Activated CD8-positive, alpha-beta memory T cell treated with anti-CD3 and anti-CD28 coated beads, Interleukin-2, amount 10 ng/mL, durations not matched to agents 7 days and 5 days (primary cell): ENCODE data around the gene AFAP1L2. TPM values are rescaled to one million over a fixed set of nuclear protein-coding genes. Genes with fewer than 3 reads are reported as not detected.

Source experiments
- ATAC-seq: fragments of 150-1000 bp; cut with Tn5 transposase; one replicate; pipeline ENCODE4 v1.10.0; 2021; ENCODE audit warnings: moderate library complexity
- CTCF ChIA-PET: fragments of 350-600 bp; sonication (Branson Sonifier 250); formaldehyde crosslinking; loops from one replicate; lab custom pipeline; 2021; ENCODE audit warnings: antibody characterized with exemption; lab: Charles Lee
- DNase-seq: peaks from one replicate; pipeline ENCODE4 v3.0.0-alpha.2; 2020
- H3K27ac Mint-ChIP-seq: one replicate; pipeline ENCODE4 v1.8.0; 2021; ENCODE audit warnings: mild to moderate bottlenecking, mixed read lengths
- H3K27me3 Mint-ChIP-seq: one replicate; pipeline ENCODE4 v1.8.0; 2021; ENCODE audit warnings: mixed read lengths
- H3K36me3 Mint-ChIP-seq: one replicate; pipeline ENCODE4 v1.8.0; 2021; ENCODE audit warnings: mild to moderate bottlenecking, mixed read lengths
- H3K4me1 Mint-ChIP-seq: one replicate; pipeline ENCODE4 v1.8.0; 2021; ENCODE audit warnings: mixed read lengths
- H3K4me3 Mint-ChIP-seq: one replicate; pipeline ENCODE4 v1.8.0; 2021; ENCODE audit warnings: mild to moderate bottlenecking, moderate library complexity, mixed read lengths
- H3K9me3 Mint-ChIP-seq: one replicate; pipeline ENCODE4 v1.8.0; 2022; ENCODE audit warnings: low read depth, mixed read lengths
- total RNA-seq, 2 experiments: library from RNA; stranded (reverse); gene quantifications; one replicate each; pipeline ENCODE4 v1.2.3, GENCODE V29; 2021

Gene AFAP1L2
- total RNA-seq, 2 experiments from 2014 or later = 4.0 to 67.4 TPM

DNA sequence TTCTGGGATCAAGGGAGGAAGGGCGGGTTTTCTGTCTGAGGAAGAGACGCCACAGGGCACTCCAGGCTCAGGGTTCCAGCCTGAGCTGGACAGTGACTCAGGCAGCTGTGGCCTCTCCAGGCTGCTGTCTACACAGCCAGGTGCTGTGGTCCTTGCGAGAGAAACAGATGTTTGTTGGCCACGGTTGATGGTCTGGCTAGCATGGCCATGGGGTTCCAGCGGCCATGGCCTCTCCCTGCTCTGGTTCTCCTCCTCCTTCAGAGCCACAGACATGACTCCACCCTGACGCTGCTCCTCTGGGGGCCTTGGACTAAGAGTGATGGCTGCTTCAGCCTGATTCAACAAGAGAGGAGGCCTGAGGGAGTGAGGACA lies 75.9 kb downstream of the AFAP1L2 start:
- H3K9me3 Mint-ChIP-seq = no peaks in the 10 kb centered on the region
- H3K27ac Mint-ChIP-seq = no peak overlapping the region
- peaks cover 3% of the 10 kb centered on the region for H3K4me1 Mint-ChIP-seq
- no peaks in the 10 kb centered on the region for H3K36me3 Mint-ChIP-seq
- no peak for DNase-seq
- no peak overlapping the region for H3K4me3 Mint-ChIP-seq
- no peaks in the 10 kb centered on the region for H3K27me3 Mint-ChIP-seq
- ATAC-seq = no peak
- CTCF ChIA-PET = interaction anchor here (1.3 kb wide), 1 partner anchor 25 kb away, joined by 3 read pairs; no protein-coding TSS in a partner anchor

DNA sequence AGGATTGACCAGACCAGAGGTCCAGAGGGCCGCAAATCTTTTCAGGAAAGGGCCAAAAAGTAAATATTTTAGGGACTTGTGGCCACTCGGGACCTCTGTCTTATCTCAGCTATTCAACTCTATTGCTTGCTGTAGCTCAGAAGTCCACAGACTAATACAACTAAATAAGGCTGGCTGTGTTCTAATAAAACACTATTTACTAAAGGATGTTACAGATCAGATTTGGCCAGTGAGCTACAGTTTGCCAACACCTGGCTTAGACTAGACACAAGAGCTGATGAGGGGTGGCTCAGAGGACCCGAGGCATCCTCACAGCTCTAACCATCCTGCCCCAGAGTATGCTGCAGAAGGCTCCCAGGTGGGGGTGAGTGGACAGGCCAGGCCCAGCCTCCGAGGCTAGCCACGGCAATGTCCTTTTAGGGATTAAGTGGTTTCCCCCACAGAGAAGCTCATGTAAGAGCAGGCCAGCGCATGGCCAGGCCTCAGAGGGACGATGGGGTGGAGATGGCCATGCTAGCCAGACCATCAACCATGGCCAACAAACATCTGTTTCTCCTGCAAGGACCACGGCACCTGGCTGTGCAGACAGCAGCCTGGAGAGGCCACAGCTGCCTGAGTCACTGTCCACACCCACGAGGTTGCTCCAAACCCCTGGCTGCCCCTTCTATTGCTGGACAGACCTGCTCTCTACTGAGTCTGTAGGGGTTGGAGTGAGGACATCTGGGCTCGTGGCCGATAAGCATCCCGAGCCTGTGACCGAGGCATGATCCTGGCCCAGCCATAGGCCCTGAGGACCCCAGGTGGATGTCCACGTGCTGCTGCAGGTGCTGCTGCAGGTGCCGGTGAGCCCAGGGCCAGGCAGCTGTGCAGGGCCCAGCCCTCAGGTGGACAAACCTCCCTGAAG lies 76.5 kb downstream of the AFAP1L2 start:
- DNase-seq = no peak
- H3K27me3 Mint-ChIP-seq = no peaks in the 10 kb centered on the region

DNA sequence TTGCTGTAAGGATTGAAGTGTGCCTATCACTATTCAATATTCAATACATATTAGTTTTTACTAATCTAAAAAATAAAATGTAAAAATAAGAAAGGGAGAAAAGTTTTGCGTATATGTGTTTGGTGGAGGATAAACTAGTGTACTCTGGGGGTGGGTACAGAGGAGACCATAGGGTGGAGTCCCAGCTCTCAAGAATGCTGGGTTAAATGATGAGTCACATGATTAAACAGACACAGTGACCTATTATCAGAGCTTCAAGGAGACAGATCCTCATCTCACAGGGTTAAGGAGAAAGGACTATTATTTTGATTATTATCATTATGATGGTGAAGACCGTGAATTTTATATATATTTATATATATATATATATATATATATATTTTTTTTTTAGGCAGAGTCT lies 77.5 kb downstream of the AFAP1L2 start:
- no peaks in the 10 kb centered on the region for H3K36me3 Mint-ChIP-seq
- peaks cover 3% of the 10 kb centered on the region for H3K4me1 Mint-ChIP-seq
- DNase-seq (no peak), ATAC-seq (no peak)
- CTCF ChIA-PET = no interaction called here
- H3K9me3 Mint-ChIP-seq = no peaks in the 10 kb centered on the region
- H3K27ac Mint-ChIP-seq = no peak overlapping the region
- H3K27me3 Mint-ChIP-seq = no peaks in the 10 kb centered on the region
- H3K4me3 Mint-ChIP-seq = no peak overlapping the region

More for the DNA sequence above, 76.5 kb downstream of the AFAP1L2 start:
- Mint-ChIP-seq H3K36me3 (no peaks in the 10 kb centered on the region), H3K4me1 (peaks cover 3% of the 10 kb centered on the region), H3K4me3 (no peak overlapping the region), H3K9me3 (no peaks in the 10 kb centered on the region), H3K27ac (no peak overlapping the region)
- CTCF ChIA-PET = interaction anchor here (1.3 kb wide), 1 partner anchor 24 kb away, joined by 3 read pairs; no protein-coding TSS in a partner anchor
- ATAC-seq = no peak

DNA sequence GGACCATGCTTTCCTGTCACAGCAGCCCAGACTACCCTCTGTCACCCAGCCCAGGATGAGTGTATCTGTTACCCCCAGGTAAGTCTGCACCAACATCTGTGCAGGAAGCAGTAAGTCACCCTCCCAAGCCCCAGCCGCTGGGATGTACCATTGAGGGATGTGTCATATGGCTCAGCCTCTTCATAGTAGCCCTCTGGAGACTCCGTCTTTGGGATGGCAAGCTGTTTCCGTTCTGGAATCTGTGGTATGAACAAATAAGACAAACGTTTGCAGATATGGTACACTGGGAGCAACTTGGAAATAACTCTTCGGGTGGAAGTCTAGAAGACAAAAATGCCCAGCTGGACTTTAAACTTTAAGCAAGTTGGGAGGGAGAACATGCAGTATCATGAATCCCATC lies 81.3 kb downstream of the AFAP1L2 start:
- CTCF ChIA-PET = interaction anchor here (1.9 kb wide), 1 partner anchor 19 kb away, joined by 8 read pairs; no protein-coding TSS in a partner anchor

DNA sequence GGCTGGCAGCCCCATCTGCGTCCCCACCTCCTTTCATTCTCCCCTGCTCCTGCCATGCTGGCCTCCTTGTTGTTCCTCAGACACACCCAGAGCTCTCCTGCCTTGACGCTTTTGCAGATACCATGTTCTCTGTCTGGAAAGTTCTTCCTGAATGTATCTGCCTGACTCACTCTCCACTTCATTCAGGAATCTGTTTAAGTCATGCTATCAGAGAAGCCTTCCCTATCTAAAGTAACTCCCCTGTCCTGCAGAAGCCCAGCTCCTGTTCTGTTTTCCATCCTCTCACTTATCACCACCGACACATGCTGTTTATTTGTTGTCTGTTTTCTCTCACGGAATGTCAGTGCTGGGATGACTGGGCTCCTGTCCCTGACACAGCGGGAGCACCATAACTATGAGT lies 82.0 kb downstream of the AFAP1L2 start:
- H3K36me3 Mint-ChIP-seq = no peaks in the 10 kb centered on the region
- H3K27me3 Mint-ChIP-seq = peaks cover 4% of the 10 kb centered on the region
- H3K4me3 Mint-ChIP-seq = no peak overlapping the region
- no peaks in the 10 kb centered on the region for H3K9me3 Mint-ChIP-seq
- ATAC-seq (no peak), DNase-seq (no peak)
- CTCF ChIA-PET = interaction anchor here (1.9 kb wide), 1 partner anchor 18 kb away, joined by 8 read pairs; no protein-coding TSS in a partner anchor
- H3K27ac Mint-ChIP-seq = no peak overlapping the region
- no peaks in the 10 kb centered on the region for H3K4me1 Mint-ChIP-seq

More for the DNA sequence above, 81.3 kb downstream of the AFAP1L2 start:
- Mint-ChIP-seq H3K4me1 (no peaks in the 10 kb centered on the region), H3K27me3 (peaks cover 2% of the 10 kb centered on the region), H3K9me3 (no peaks in the 10 kb centered on the region), H3K27ac (no peak overlapping the region), H3K4me3 (no peak overlapping the region), H3K36me3 (no peaks in the 10 kb centered on the region)
- ATAC-seq (no peak), DNase-seq (no peak)

DNA sequence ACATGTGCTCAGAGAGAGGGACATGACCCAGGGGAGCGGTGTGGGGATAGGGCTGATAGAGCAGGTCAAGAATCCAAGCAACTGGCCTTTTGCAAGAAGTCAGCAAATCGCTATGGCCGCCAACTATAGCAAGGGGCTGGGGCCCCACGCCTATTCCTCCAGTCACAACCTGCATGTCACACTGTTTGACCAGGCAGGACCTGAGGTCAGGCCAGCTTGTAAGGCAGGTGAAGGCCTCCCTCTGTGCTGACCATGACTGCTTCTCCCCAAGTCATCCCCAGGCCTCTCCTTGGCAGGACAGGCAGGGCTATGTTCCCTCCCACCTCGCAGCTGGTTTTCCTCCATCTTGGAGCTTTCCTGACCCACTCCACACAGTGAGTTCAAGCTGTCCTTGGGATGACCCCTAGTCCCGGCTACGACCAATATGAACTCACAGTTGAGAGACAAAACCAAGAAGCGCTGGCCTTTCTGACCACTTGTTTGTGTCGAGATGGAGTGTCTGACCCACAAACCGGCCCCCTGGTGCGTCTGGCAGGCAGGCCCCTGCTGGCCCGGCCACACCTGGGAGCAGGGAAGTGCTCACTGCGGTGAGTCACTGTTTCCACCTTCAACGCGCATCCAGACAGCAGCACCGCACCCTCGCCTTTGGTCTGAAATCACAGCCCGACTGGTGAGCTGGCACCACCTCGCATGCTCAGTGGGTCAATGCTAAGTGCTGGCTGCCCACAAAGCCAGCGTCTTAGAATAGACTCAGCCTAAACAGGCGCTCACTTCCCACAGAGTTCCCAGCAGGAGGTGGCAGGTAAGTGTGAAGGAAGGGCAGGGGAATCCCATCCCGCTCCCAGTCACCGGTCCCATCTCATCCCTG lies 83.8 kb downstream of the AFAP1L2 start:
- CTCF ChIA-PET = no interaction called here
- H3K9me3 Mint-ChIP-seq = no peaks in the 10 kb centered on the region
- no peak for DNase-seq
- no peaks in the 10 kb centered on the region for H3K4me1 Mint-ChIP-seq
- no peaks in the 10 kb centered on the region for H3K36me3 Mint-ChIP-seq
- no peak overlapping the region for H3K4me3 Mint-ChIP-seq
- no peak overlapping the region for H3K27ac Mint-ChIP-seq
- peaks cover 8% of the 10 kb centered on the region for H3K27me3 Mint-ChIP-seq
- ATAC-seq = no peak

DNA sequence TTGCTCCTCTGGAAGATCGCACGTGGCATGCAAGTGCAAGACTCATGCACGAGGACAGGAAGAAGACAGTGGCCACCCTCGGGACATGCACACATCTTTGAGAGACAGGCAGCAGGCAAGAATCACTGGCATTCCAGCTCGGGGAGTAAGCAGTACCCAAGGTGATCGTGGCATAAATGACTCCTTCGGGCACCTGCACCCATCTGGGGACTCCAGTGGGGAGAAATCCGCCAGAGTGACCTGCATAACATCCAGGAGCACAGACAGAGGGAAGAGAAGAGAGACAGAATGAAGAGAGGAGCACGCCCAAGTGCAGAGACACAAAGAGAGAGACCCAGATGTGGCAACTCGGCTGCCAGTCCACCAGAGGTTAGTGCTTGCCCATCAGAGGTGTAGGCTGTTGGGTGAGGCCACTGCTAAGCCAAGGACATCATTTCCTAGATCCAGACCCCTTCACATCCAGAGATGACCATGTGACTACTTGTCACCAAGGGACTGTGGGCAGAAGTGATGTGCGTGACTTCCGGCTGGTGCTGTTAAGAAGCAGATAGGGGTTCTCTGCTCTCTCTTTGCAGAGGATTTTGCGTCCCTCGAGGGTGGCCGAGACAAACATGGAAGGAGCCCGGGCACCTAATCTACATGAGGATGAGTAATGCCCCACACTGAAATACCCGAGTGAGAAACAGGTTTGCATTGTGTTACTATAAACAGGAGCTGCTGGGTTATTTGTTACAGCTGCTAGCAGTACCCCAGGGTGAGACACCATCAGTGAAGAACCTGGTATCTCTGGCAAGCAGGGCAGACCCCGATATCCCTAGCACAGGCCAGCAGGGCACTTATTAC lies 84.7 kb downstream of the AFAP1L2 start:
- Mint-ChIP-seq H3K9me3 (no peaks in the 10 kb centered on the region), H3K4me1 (no peaks in the 10 kb centered on the region), H3K4me3 (no peak overlapping the region), H3K36me3 (no peaks in the 10 kb centered on the region), H3K27me3 (peaks cover 8% of the 10 kb centered on the region), H3K27ac (no peak overlapping the region)
- DNase-seq = no peak
- ATAC-seq = no peak
- CTCF ChIA-PET = no interaction called here

DNA sequence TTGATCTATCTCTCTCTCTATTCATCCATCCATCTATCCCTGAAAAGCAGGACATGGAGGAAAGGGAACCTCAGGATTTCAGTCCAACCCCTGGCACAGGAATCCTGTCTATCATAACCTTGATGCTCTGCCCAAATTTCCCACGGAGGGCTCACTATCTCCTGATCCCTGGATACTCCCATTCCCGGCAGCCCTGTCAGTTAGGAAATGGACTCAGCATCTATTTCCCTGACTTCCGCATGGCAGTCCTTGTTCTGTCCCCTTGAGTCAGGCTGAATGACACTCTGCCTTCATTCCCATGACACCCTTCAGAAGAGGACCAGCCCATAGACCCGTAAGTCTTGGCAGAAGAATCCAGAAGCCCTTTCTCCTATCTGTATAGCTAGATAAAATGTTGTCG lies 87.6 kb downstream of the AFAP1L2 start:
- no peaks in the 10 kb centered on the region for H3K36me3 Mint-ChIP-seq
- CTCF ChIA-PET = no interaction called here
- H3K27me3 Mint-ChIP-seq = peaks cover 8% of the 10 kb centered on the region
- H3K4me3 Mint-ChIP-seq = no peak overlapping the region
- no peaks in the 10 kb centered on the region for H3K9me3 Mint-ChIP-seq
- no peak for ATAC-seq
- H3K4me1 Mint-ChIP-seq = no peaks in the 10 kb centered on the region
- H3K27ac Mint-ChIP-seq = no peak overlapping the region
- DNase-seq = no peak

DNA sequence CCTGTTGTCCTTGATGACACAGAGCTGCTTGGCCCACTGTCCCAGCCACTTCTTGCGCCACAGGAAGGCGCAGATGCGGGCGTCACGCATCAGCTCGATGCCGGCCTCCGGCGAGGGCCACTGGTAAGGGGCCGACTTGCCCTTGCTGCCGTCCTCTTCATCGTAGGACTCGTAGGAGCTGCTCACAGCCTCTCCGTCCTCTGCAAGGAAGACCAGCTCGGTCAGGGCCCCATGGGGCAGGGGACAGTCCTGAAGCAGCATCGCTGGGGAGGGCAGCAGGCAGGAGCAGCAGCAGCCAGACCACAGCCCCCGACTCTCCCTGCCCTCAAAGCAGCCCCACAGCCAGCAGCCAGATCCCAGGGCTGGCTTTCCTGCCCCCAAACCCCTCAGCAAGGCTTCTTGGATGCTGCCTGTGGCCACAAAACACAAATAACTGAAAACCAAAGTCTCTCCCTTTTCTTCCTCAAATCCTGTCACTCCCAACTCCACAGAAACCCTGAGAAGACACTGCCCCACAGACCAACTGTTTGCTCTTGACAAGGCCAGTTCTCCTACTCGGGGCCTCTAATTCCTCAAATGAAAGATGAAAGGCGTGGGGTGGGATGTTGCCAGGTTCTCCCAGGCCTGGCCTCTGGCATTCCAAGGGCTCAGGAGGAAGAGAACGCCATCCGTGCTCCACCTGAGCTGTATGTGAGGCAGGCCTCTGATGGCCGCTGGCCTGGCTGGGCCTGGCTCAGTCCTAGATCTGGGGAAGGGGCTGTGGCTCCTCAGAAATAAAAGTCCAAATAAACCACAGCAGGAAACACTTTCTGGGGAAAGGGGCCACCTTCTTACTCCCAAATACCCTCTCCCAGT lies 88.5 kb downstream of the AFAP1L2 start:
- Mint-ChIP-seq H3K4me1 (no peaks in the 10 kb centered on the region), H3K4me3 (no peak overlapping the region), H3K27me3 (peaks cover 8% of the 10 kb centered on the region), H3K27ac (no peak overlapping the region), H3K36me3 (no peaks in the 10 kb centered on the region), H3K9me3 (no peaks in the 10 kb centered on the region)
- CTCF ChIA-PET = no interaction called here
- DNase-seq (no peak), ATAC-seq (no peak)

DNA sequence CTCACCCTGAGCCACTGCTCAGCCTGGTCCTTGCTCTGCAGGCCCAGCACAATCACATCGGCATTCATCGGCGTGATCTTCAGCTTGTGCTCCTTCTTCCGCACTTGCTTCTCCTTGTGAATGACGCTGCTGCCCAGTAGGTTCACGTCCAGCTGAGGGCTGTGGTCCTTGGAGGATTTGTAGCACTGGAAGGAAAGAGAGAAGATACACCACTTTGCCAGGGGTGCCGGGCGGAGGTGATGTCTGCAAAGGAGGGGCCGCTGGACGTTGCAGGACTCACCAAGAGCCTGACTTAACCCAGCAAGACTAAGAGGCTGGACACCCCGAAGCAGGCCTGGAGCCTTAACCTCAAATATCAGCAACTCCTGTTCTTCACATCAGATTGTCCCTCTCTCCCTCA lies 90.4 kb downstream of the AFAP1L2 start:
- Mint-ChIP-seq H3K36me3 (no peaks in the 10 kb centered on the region), H3K4me1 (no peaks in the 10 kb centered on the region), H3K27me3 (peaks cover 8% of the 10 kb centered on the region), H3K9me3 (no peaks in the 10 kb centered on the region), H3K4me3 (no peak overlapping the region), H3K27ac (no peak overlapping the region)
- DNase-seq (no peak), ATAC-seq (no peak)
- CTCF ChIA-PET = no interaction called here

DNA sequence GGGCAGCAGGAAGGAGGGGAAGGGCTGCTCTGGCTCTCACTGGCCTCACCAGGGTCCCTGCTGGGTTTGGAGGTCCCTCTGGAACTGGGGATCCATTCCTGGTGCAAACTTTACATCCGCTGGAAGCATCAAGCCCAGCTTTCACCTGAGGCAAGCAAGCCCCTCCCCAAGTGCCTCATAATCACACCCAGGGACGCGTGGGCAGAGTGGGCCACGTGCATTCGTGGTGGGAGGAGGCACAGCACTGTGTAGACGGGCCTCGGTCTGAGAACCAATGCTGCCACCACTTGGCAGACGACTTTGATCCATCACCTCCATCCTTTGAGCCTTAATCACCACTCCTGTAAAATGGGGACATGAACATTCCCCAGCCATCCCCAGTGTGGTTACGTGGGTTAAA lies 91.2 kb downstream of the AFAP1L2 start:
- Mint-ChIP-seq H3K4me3 (no peak overlapping the region), H3K36me3 (no peaks in the 10 kb centered on the region), H3K27ac (no peak overlapping the region), H3K27me3 (peaks cover 7% of the 10 kb centered on the region), H3K4me1 (no peaks in the 10 kb centered on the region), H3K9me3 (no peaks in the 10 kb centered on the region)
- CTCF ChIA-PET = interaction anchor here (1.4 kb wide), 1 partner anchor 9 kb away, joined by 6 read pairs; no protein-coding TSS in a partner anchor
- DNase-seq (no peak), ATAC-seq (no peak)

DNA sequence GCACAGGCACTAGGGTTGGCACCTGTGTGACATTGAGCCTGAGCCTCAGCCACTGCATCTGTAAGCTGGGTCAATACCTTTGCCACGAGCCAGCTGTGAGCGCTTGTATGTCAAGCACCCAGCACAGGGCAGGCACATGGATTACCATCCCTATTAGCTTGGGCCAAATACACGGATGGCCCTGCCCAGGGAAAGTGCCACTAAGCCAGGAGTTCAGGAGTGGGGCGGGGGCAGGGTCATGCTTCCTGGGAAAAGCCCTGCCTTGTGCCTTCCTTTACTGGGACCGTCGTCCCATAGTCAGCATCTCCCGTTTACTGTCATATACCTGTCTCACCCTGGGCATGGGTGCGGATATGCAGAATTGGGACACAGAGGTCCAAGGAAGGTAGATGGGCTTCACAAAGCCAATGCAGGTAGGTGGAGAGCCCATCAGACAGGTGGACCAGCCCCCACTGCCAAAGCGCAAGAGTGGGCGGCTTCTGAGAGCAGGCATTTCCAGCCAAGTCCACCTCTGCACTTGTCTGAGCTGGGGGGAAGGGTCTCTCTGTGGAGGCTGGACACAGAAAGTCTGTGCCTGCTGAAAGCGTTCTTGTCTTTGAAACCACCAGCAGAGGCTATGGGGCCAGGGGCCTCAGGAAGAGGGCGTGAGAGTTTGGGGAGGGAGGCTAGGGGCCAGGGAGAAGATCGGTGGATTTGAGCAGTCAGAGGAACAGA lies 92.6 kb downstream of the AFAP1L2 start:
- DNase-seq (no peak), ATAC-seq (no peak)
- no peaks in the 10 kb centered on the region for H3K4me1 Mint-ChIP-seq
- H3K9me3 Mint-ChIP-seq = no peaks in the 10 kb centered on the region
- peaks cover under 1% of the 10 kb centered on the region for H3K27me3 Mint-ChIP-seq
- H3K36me3 Mint-ChIP-seq = no peaks in the 10 kb centered on the region
- no peak overlapping the region for H3K4me3 Mint-ChIP-seq
- H3K27ac Mint-ChIP-seq = no peak overlapping the region
- CTCF ChIA-PET = no interaction called here
